Thyroid gland (tissue), 4 donors: ENCODE data around the gene TNIK.

Experiments used
- POLR2A ChIP-seq, 2 donors: fragments of 450-650 bp; IDR thresholded peaks; one replicate each; pipeline ENCODE4 v1.6.1; 2017; ENCODE audit warnings: antibody characterized with exemption in 2 of 2, mild to moderate bottlenecking in 2 of 2, moderate library complexity in 1 of 2
- TF ChIP-seq, protein P1 (sequence below), 6 experiments: fragments of 200-600 bp in 3 of 6; fragments of 450-650 bp in 3 of 6; sonication (generic) in 3 of 6; IDR thresholded peaks; one replicate each; pipeline ENCODE4 v1.5.1; 2016 to 2019; ENCODE audit warnings: antibody characterized with exemption in 6 of 6, mild to moderate bottlenecking in 2 of 6, inconsistent platforms in 1 of 6, moderate library complexity in 1 of 6

DNA sequence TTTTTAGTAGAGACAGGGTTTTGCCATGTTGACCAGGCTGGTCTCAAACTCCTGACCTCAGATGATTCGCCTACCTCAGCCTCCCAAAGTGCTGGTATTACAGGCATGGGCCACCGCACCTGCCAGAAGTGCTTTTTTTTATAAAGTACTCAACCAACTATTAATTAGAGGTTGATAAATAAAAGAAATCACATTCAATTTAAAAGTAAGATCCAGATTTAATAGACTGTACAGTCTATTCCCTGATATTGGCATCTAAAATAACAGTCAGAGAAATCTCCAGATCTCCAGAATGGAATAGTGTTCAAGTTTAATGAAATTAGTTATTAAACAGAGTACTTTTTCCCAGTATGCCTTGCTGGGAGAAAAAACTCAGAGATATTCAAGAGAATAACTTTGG, 290.8 kb downstream of the TNIK start:
- TF ChIP-seq, protein P1, sequence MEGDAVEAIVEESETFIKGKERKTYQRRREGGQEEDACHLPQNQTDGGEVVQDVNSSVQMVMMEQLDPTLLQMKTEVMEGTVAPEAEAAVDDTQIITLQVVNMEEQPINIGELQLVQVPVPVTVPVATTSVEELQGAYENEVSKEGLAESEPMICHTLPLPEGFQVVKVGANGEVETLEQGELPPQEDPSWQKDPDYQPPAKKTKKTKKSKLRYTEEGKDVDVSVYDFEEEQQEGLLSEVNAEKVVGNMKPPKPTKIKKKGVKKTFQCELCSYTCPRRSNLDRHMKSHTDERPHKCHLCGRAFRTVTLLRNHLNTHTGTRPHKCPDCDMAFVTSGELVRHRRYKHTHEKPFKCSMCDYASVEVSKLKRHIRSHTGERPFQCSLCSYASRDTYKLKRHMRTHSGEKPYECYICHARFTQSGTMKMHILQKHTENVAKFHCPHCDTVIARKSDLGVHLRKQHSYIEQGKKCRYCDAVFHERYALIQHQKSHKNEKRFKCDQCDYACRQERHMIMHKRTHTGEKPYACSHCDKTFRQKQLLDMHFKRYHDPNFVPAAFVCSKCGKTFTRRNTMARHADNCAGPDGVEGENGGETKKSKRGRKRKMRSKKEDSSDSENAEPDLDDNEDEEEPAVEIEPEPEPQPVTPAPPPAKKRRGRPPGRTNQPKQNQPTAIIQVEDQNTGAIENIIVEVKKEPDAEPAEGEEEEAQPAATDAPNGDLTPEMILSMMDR (IDR thresholded peaks at IDR 0.05): no peak
- no peak for TF ChIP-seq POLR2A (IDR thresholded peaks at IDR 0.05)
